Memory B cell (primary cell): ENCODE data around the gene FLOT2.
"Not testable (repeated sequence)": the region's sequence is repeated elsewhere in the genome, so short reads cannot be mapped to it uniquely, and the experiment has no call there.

Experiments used
- ATAC-seq: fragments of 150-1000 bp; cut with Tn5 transposase; 2 replicates; pipeline ENCODE4 v1.10.0; 2021; ENCODE audit warnings: low read depth, mild to moderate bottlenecking, moderate library complexity
- DNase-seq, 2 donors: peaks; one replicate each; pipeline ENCODE4 v3.0.0; 2022; ENCODE audit warnings: low spot score in 2 of 2
- H3K27ac Mint-ChIP-seq: one replicate; pipeline ENCODE4 v1.8.0; 2022; ENCODE audit warnings: mild to moderate bottlenecking, moderate library complexity, mixed read lengths
- H3K27me3 Mint-ChIP-seq: one replicate; pipeline ENCODE4 v1.8.0; 2022; ENCODE audit warnings: mixed read lengths
- H3K36me3 Mint-ChIP-seq: one replicate; pipeline ENCODE4 v1.8.0; 2022; ENCODE audit warnings: mild to moderate bottlenecking, mixed read lengths
- H3K4me1 Mint-ChIP-seq: one replicate; pipeline ENCODE4 v1.8.0; 2022; ENCODE audit warnings: mixed read lengths
- H3K4me3 Mint-ChIP-seq: one replicate; pipeline ENCODE4 v1.8.0; 2022; ENCODE audit warnings: mild to moderate bottlenecking, moderate library complexity, mixed read lengths
- H3K9me3 Mint-ChIP-seq: one replicate; pipeline ENCODE4 v1.8.0; 2022; ENCODE audit warnings: mixed read lengths

Gene FLOT2, protein sequence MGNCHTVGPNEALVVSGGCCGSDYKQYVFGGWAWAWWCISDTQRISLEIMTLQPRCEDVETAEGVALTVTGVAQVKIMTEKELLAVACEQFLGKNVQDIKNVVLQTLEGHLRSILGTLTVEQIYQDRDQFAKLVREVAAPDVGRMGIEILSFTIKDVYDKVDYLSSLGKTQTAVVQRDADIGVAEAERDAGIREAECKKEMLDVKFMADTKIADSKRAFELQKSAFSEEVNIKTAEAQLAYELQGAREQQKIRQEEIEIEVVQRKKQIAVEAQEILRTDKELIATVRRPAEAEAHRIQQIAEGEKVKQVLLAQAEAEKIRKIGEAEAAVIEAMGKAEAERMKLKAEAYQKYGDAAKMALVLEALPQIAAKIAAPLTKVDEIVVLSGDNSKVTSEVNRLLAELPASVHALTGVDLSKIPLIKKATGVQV

DNA sequence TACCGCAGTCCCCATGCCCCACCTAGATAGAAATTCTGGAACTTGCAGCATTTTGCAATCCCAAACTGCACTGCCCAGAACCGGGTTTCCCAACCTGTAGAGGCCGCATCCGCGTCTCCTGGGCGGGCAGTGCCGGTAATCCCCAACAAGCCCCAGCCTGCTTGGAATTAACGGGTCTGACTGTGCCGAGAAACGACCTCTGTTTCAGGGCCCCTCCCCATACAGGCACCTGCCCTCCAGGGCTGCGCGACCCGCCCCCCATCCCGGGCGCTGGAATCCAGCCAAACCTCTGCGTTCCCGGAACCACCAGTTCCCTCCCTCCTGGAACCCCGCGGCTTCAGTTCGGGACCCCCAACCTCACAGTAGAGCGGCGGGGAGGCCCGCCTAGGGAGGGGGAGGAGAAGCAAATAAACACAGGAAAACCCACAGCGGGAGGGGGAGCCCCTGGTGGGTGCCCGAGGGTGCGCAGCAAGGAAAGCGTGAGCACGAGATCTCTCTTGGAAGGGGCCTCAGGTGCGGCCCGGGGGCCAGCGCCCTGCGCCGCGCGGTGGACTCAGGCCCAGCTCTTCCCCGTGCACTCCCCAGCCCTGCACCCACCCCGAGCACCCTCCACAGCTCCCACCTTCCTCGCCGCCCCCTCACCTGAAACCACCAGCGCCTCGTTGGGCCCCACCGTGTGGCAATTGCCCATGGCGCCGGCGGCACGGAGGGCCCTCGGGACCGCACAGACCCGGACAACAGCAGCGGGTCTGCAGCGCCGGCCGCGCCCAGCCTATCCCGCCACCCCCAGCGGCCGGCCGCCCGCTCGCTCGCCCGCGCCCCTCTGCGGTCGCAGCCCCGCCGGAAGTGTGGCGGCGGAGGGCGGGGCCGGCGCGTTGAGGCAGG lies at the start of gene FLOT2:
TSS of gene FLOT2 (minus strand) at position 850 of the 885 bp plus-strand sequence. CDS start at position 691, 159 bp downstream.
- H3K27ac Mint-ChIP-seq = peak within 1 kb of the TSS; percentile 99
- no peaks in the 10 kb centered on the region for H3K9me3 Mint-ChIP-seq
- DNase-seq (peak; percentile 47 to 60), ATAC-seq (peak; percentile 80)
- peak within 1 kb of the TSS; percentile 98 for H3K4me3 Mint-ChIP-seq
- peaks cover 5% of the 10 kb centered on the region for H3K36me3 Mint-ChIP-seq
- no peaks in the 10 kb centered on the region for H3K27me3 Mint-ChIP-seq
- peaks cover 48% of the 10 kb centered on the region for H3K4me1 Mint-ChIP-seq

DNA sequence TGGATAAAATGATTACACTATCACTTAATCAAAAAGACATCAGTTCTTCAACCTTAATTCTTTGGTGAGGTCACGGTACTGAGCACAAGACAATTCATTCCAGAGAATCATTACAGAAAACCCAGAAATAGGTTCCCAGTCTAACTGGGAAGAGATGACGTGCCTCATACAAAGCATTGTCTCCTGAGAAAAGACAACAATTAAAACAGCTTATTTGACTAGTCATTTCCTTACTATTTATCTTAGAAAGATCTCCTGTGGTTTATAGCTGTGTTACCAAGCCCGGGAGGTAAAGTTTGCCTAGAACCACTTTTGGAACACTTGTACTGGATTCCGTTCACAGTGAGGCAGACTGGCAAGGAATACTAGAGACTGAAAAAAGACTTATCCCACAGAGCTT lies 48.7 kb upstream of the FLOT2 start:
- ATAC-seq (no peak), DNase-seq (no peak)
- peak overlapping the region; percentile 85 for H3K27ac Mint-ChIP-seq
- peak overlapping the region; percentile 50 for H3K4me3 Mint-ChIP-seq
- H3K36me3 Mint-ChIP-seq = peaks cover 2% of the 10 kb centered on the region
- no peaks in the 10 kb centered on the region for H3K9me3 Mint-ChIP-seq
- peaks cover 29% of the 10 kb centered on the region for H3K4me1 Mint-ChIP-seq
- no peaks in the 10 kb centered on the region for H3K27me3 Mint-ChIP-seq

DNA sequence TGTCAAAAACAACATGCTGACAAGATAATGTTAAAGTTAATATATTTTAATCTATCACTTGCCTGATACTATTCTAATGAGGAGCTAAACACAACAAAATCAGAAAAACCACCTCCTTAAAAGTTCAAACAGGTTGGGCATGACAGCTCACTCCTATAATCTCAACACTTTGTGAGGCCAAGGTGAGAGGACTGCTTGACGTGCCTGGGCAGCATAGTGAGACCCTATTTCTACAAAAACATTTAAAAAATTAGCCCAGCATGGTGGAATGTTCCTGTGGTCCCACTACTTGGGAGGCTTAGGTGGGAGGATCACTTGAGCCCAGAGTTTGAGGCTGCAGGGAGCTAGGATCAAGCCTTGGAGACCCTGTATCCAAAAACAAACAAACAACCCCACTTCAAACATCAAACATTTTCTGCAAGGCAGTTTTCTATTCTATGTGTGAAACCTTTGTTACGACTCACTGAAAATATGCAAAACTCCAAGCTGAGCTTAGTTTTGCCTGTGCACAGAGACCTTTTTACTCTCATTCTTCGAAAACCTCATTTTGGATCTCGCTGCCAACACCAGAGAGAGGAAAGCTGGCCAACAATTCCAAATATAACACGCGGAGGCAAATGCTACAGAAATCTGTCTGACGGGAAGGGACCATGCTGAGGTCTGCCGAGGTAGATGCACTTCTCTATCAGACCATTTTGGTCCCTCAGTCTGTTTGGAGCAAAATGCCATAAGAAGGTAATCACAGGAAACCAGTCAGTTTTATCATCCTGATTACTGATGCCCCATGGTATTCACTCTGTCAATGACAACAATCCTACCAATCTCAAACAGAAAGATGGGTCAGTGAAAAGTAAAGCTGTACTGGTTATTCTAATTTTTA lies 47.6 kb upstream of the FLOT2 start:
- DNase-seq (no peak), ATAC-seq (no peak)
- Mint-ChIP-seq H3K27ac (peak overlapping the region; percentile 88), H3K36me3 (peaks cover 2% of the 10 kb centered on the region), H3K9me3 (no peaks in the 10 kb centered on the region), H3K27me3 (no peaks in the 10 kb centered on the region), H3K4me3 (peak overlapping the region; percentile 64), H3K4me1 (peaks cover 33% of the 10 kb centered on the region)

DNA sequence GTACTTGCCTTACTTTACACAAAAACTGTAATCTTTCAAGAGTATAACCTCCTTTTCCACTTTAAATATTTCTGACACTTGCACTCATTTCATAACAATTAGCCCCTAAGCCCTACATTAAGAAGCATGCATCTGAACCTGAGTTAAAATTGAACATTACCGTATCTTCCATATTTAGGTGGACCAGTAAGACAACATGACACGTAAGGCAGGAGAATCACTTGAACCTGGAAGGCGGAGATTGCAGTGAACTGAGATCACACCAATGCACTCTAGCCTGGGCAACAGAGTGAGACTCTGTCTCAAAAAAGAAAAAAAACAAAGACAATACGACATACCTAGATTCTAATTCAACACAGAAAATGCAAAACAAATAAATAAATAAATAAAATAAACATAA lies 46.8 kb upstream of the FLOT2 start:
- H3K27me3 Mint-ChIP-seq = no peaks in the 10 kb centered on the region
- DNase-seq = no peak
- peak overlapping the region; percentile 34 for H3K4me3 Mint-ChIP-seq
- no peaks in the 10 kb centered on the region for H3K9me3 Mint-ChIP-seq
- peaks cover 2% of the 10 kb centered on the region for H3K36me3 Mint-ChIP-seq
- H3K27ac Mint-ChIP-seq = peak overlapping the region; percentile 88
- peaks cover 36% of the 10 kb centered on the region for H3K4me1 Mint-ChIP-seq
- ATAC-seq = no peak

DNA sequence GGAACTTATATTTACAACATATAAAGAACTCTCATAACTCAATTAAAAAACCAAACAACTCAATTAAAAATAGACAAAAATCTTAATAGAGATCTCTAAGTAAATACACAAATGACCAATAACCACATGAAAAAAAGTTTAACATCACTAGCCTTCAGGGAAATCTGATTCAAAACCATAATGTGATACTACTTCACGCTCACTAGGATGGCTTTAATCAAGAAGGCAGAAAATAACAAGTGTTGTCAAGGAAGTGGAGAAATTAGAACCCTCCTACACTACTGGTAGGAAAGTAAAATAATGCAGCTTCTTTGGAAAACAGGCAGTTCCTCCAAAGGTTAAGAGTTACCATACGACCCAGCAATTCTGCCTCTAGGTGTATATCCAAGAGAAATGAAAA lies 45.4 kb upstream of the FLOT2 start:
- H3K4me3 Mint-ChIP-seq = no peak overlapping the region
- no peaks in the 10 kb centered on the region for H3K27me3 Mint-ChIP-seq
- H3K27ac Mint-ChIP-seq = no peak overlapping the region
- H3K4me1 Mint-ChIP-seq = peaks cover 41% of the 10 kb centered on the region
- no peak for DNase-seq
- H3K36me3 Mint-ChIP-seq = peaks cover 2% of the 10 kb centered on the region
- H3K9me3 Mint-ChIP-seq = no peaks in the 10 kb centered on the region
- ATAC-seq = no peak

DNA sequence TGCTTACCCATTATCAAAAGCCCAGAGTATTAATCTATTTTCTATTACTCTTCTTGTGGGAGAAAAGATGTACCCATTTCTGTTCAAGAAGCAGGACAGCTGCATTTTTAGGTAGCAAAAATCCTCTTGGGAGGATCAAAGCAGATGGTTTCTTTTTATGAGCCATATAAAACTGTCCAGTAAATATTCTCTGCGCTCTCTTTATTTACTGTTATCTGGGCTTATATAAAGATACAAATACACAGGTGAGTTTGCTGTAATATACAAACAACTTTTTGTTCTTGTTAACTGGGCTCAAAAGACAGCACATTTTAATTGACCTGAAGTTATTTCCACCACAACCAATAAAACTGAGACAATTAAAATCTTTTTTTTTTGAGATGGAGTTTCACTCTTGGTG lies 43.7 kb upstream of the FLOT2 start:
- DNase-seq (no peak), ATAC-seq (no peak)
- no peaks in the 10 kb centered on the region for H3K9me3 Mint-ChIP-seq
- peaks cover 43% of the 10 kb centered on the region for H3K4me1 Mint-ChIP-seq
- H3K27me3 Mint-ChIP-seq = no peaks in the 10 kb centered on the region
- no peak overlapping the region for H3K4me3 Mint-ChIP-seq
- H3K27ac Mint-ChIP-seq = no peak overlapping the region
- peaks cover 5% of the 10 kb centered on the region for H3K36me3 Mint-ChIP-seq

DNA sequence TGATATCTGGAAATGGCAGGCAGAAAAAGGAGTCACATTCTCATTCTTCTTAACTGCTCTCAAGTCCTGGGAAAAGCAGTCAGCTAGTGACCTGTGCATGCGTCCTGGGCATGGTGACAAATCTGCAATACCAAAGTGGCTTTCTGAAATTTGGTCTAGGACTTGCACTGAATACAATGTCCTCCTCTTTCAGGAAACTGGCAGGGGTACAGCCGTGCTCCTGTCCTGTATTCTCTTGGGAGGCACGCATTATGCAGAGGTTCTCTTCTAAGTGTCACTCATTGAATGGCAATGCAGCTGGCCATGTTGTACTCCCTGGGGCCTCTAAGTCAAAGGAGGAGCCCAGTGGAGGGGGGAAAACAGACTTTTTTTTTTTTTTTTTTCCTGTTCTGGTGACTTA lies 43.1 kb upstream of the FLOT2 start:
- ATAC-seq = no peak
- no peak overlapping the region for H3K27ac Mint-ChIP-seq
- H3K4me1 Mint-ChIP-seq = peaks cover 42% of the 10 kb centered on the region
- no peaks in the 10 kb centered on the region for H3K27me3 Mint-ChIP-seq
- no peak for DNase-seq
- H3K4me3 Mint-ChIP-seq = no peak overlapping the region
- H3K36me3 Mint-ChIP-seq = peaks cover 3% of the 10 kb centered on the region
- H3K9me3 Mint-ChIP-seq = no peaks in the 10 kb centered on the region

DNA sequence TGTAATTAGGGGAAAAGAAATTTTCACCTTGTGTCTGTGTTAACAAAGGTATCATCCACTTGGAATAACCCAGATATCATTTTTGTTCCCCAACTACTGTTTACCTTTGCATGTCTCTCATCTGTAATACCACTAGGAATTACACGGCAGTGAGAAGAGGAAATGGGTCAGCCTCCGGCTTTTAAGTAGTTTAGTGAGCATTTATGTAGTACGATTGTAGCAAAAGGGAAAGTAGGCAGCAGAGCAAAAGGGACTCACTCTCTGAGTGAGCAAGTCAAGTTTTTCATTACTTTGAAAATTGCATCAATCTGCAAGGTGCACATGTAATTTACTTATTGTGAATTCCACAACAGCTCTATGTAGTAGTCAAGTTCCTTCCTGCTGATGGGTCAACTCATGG lies 42.6 kb upstream of the FLOT2 start:
- no peak overlapping the region for H3K4me3 Mint-ChIP-seq
- H3K27ac Mint-ChIP-seq = no peak overlapping the region
- no peaks in the 10 kb centered on the region for H3K9me3 Mint-ChIP-seq
- H3K36me3 Mint-ChIP-seq = peaks cover 3% of the 10 kb centered on the region
- peaks cover 36% of the 10 kb centered on the region for H3K4me1 Mint-ChIP-seq
- no peaks in the 10 kb centered on the region for H3K27me3 Mint-ChIP-seq
- ATAC-seq (no peak), DNase-seq (no peak)

DNA sequence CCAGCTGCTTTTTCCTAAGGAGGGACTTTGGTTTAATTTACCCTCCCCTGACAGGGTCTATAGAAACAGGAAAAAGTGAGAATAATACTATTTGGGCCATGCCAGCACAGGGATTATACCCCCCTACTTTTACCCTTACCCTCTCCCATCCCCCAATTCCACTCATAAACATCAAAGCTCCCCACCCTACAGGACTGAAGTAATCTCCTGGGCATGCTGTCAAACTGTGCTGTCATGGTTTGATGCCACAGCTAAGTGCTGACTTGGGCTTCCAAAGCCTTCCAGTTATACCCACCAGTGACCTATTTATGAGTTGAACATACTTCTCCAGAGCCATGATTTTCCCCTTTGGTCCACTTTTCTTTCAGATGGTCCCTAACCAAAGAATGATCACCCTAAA lies 41.0 kb upstream of the FLOT2 start:
- Mint-ChIP-seq H3K9me3 (no peaks in the 10 kb centered on the region), H3K4me1 (peaks cover 36% of the 10 kb centered on the region), H3K27ac (peak overlapping the region; percentile 65), H3K27me3 (no peaks in the 10 kb centered on the region), H3K4me3 (no peak overlapping the region), H3K36me3 (peaks cover 4% of the 10 kb centered on the region)
- DNase-seq (no peak), ATAC-seq (no peak)

DNA sequence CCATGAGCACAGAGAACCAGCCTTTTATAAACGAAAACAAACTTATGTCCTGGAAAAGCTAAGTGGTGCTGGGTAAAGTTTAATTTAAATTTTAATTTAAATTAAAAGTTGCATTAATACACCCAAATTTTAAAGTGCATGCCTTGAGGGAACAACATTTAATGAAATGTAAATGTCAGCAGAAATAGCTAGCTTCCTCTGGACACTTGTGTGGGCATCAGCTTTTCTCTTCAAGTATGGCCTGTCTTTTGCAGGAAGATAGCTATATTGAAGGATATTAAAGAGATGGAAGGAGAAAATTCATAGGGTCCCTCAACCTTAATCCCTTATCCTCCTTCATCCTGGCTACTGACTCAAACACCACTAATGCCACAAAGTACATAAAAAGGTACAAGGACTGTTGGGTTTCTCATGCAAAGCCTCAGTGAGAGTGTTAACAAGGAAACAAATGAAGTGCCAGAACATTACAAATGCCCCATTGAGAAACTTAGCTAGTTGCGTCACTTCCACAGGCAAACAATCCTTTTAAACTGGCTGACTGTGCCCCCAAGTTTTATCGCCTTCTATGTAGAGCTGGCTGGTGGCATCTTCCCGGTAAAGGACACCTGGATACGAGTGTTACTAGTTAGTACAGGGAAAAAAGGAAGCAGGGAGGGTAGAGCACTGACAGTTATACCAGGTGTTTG lies 39.7 kb upstream of the FLOT2 start:
- Mint-ChIP-seq H3K27ac (no peak overlapping the region), H3K4me1 (peaks cover 38% of the 10 kb centered on the region), H3K9me3 (no peaks in the 10 kb centered on the region), H3K27me3 (no peaks in the 10 kb centered on the region), H3K4me3 (no peak overlapping the region), H3K36me3 (peaks cover 4% of the 10 kb centered on the region)
- DNase-seq = no peak
- ATAC-seq = no peak

DNA sequence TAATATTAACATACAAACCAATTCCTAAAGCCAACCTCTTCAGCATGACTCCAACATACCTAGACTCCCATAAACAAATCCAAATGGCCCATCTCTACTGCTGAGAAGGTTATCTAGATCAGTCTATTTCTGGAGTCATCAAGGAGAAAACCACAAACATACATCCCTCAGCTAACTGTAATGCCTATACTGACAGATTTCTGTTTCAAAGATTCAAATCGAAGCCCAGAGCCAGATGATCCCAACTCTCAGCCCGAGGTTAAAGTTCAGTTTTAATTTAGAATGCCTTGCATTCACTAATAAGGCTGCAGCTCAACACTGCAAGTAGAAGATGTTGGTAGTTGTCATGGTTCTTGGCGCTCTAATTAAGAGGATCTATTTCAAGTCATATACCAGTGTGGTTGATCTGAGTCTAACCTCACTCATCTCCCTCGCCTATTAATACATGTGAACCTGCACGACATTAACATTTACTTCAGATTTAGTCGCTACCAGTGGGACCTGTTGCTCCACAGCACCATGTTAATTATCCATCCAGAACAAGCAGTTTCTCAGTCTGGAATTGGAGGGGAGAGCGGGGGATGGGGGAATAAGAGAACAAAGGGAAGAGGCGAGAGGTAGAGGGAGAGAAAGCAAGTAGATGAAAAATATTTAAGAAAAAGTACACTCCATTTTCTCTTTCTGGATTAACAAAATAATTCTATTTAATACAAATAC lies 38.4 kb upstream of the FLOT2 start:
- Mint-ChIP-seq H3K27ac (peak overlapping the region; percentile 76), H3K36me3 (peaks cover 4% of the 10 kb centered on the region), H3K9me3 (no peaks in the 10 kb centered on the region), H3K27me3 (no peaks in the 10 kb centered on the region), H3K4me1 (peaks cover 39% of the 10 kb centered on the region), H3K4me3 (no peak overlapping the region)
- no peak for ATAC-seq
- DNase-seq = no peak

DNA sequence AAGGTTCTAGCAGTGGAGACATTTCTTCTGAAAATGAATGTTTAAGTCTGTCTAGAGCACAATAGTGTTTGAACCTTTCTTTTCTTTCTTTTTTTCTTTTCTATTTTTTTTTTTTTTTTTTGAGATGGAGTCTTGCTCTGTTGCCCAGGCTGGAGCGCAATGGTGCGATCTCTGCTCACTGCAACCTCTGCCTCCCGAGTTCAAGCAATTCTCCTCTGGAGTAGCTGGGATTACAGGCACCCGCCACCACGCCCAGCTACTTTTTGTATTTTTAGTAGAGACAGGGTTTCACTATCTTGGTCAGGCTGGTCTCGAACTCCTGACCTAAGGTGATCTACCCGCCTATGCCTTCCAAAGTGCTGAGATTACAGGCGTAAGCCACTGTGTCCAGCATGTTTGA lies 37.0 kb upstream of the FLOT2 start:
- H3K4me1 Mint-ChIP-seq = peaks cover 39% of the 10 kb centered on the region
- H3K27ac Mint-ChIP-seq, H3K36me3 Mint-ChIP-seq: not testable (repeated sequence)

DNA sequence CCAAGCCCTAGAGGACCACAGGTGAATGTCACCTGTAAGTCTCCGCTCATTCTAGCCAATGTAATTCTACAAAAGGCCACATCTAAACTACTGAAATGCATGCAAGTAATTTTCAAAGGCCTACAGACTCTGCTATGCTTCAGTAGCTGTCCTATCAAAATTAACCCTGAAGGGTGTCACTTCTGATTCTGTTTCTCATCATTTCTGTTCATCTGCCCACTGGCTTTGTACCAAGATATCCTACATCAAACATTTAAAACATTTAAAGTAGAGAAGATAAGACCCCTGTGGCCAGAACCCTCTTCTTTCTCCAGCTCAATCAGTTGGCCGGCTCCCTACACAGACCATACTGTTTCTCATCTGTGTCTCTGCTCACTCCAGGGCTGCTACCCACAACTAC lies 32.3 kb upstream of the FLOT2 start:
- no peak for ATAC-seq
- Mint-ChIP-seq H3K4me1 (peaks cover 40% of the 10 kb centered on the region), H3K27me3 (no peaks in the 10 kb centered on the region), H3K36me3 (peaks cover 8% of the 10 kb centered on the region), H3K27ac (peak overlapping the region; percentile 80), H3K9me3 (no peaks in the 10 kb centered on the region), H3K4me3 (no peak overlapping the region)
- DNase-seq = no peak

More for the DNA sequence above, 37.0 kb upstream of the FLOT2 start:
- not testable (repeated sequence) for ATAC-seq, H3K27me3 Mint-ChIP-seq, H3K4me3 Mint-ChIP-seq, DNase-seq, H3K9me3 Mint-ChIP-seq
